MM.1S (cell line): ENCODE measurements around the gene ADAM10.

Experiments used
- DNase-seq: peaks from one replicate; pipeline ENCODE4 v3.0.0-alpha.2; 2015
- H2AFZ ChIP-seq: fragments of 300-600 bp; sonication (generic); 2 replicates; pipeline ENCODE4 v1.6.0; 2016; ENCODE audit warnings: antibody characterized with exemption, low read length
- H3F3A ChIP-seq: fragments of 300-600 bp; sonication (generic); 2 replicates; pipeline ENCODE4 v1.6.1; 2016; ENCODE audit warnings: mild to moderate bottlenecking, antibody characterized with exemption, low read length, moderate library complexity, mixed read lengths; ENCODE audit not compliant: insufficient read depth
- H3K27ac ChIP-seq: fragments of 300-600 bp; sonication (generic); 2 replicates; pipeline ENCODE4 v1.5.1; 2016; ENCODE audit warnings: mild to moderate bottlenecking, low read length
- H3K27me3 ChIP-seq: fragments of 300-600 bp; sonication (generic); replicated peaks from 2 replicates; pipeline ENCODE4 v1.6.0; 2016; ENCODE audit warnings: low read length; ENCODE audit not compliant: insufficient read depth
- H3K36me3 ChIP-seq: fragments of 300-600 bp; sonication (generic); replicated peaks from 2 replicates; pipeline ENCODE4 v1.6.1; 2016; ENCODE audit warnings: mild to moderate bottlenecking, low read length, mixed read lengths; ENCODE audit not compliant: insufficient read depth
- H3K4me1 ChIP-seq: fragments of 300-600 bp; sonication (generic); 2 replicates; pipeline ENCODE4 v1.6.1; 2016; ENCODE audit warnings: low read length, mixed read lengths
- H3K4me2 ChIP-seq: fragments of 300-600 bp; sonication (generic); 2 replicates; pipeline ENCODE4 v1.6.0; 2016; ENCODE audit warnings: low read depth, low read length
- H3K4me3 ChIP-seq: fragments of 300-600 bp; sonication (generic); 2 replicates; pipeline ENCODE4 v1.5.1; 2016; ENCODE audit warnings: low read length, mixed read lengths
- H3K79me2 ChIP-seq: fragments of 300-600 bp; sonication (generic); 2 replicates; pipeline ENCODE4 v1.6.1; 2016; ENCODE audit warnings: mixed run types, low read length, mixed read lengths
- H3K9ac ChIP-seq: fragments of 300-600 bp; sonication (generic); 2 replicates; pipeline ENCODE4 v1.6.1; 2016; ENCODE audit warnings: low read length, mixed read lengths
- H3K9me2 ChIP-seq: fragments of 300-600 bp; sonication (generic); replicated peaks from 2 replicates; pipeline ENCODE4 v1.6.1; 2016; ENCODE audit warnings: mild to moderate bottlenecking, low read length, mixed read lengths; ENCODE audit not compliant: insufficient read depth
- H3K9me3 ChIP-seq: fragments of 300-600 bp; sonication (generic); replicated peaks from 2 replicates; pipeline ENCODE4 v1.6.1; 2016; ENCODE audit warnings: mild to moderate bottlenecking, low read length, mixed read lengths; ENCODE audit not compliant: insufficient read depth
- H4K20me1 ChIP-seq: fragments of 300-600 bp; sonication (generic); 2 replicates; pipeline ENCODE4 v1.6.1; 2016; ENCODE audit warnings: mild to moderate bottlenecking, low read length, moderate library complexity, mixed read lengths; ENCODE audit not compliant: insufficient read depth
- CTCF ChIP-seq: fragments of 300-600 bp; sonication (generic); IDR thresholded peaks from 2 replicates; pipeline ENCODE4 v1.5.1; 2016; ENCODE audit warnings: antibody characterized with exemption, low read length, mixed read lengths
- EZH2 ChIP-seq: fragments of 300-600 bp; sonication (generic); optimal IDR thresholded peaks from 2 replicates; pipeline ENCODE3; 2017; ENCODE audit warnings: low read depth, mild to moderate bottlenecking, antibody characterized with exemption, low read length, mixed read lengths
- EZH2phosphoT487 ChIP-seq: fragments of 300-600 bp; sonication (generic); IDR thresholded peaks from 2 replicates; pipeline ENCODE4 v1.6.1; 2018; ENCODE audit warnings: antibody characterized with exemption, low read length

Gene ADAM10

GRCh38 chr15:58699769-58700168 is 49.7 kb downstream of the ADAM10 start:
- DNase-seq: peak; percentile 8
- H3F3A ChIP-seq: 0 out of 2 replicates have a peak, but pooled peaks cover 6% of the 10 kb centered on the region
- peaks cover 99% of the 10 kb centered on the region for H3K79me2 ChIP-seq
- TF ChIP-seq CTCF (no peak), EZH2phosphoT487 (no peak), EZH2 (no peak)
- no peak overlapping the region for H3K4me3 ChIP-seq
- H3K27ac ChIP-seq: no peak overlapping the region
- no peak overlapping the region for H3K9ac ChIP-seq
- no peaks in the 10 kb centered on the region for H3K9me3 ChIP-seq
- no peak overlapping the region for H3K4me2 ChIP-seq
- H4K20me1 ChIP-seq: peaks cover 7% of the 10 kb centered on the region
- no peaks in the 10 kb centered on the region for H3K27me3 ChIP-seq
- peaks cover 14% of the 10 kb centered on the region; the same call in 1 of the 2 replicates for H3K36me3 ChIP-seq
- no peaks in the 10 kb centered on the region for H3K9me2 ChIP-seq
- H2AFZ ChIP-seq: no peak overlapping the region
- H3K4me1 ChIP-seq: peaks cover 19% of the 10 kb centered on the region

DNA sequence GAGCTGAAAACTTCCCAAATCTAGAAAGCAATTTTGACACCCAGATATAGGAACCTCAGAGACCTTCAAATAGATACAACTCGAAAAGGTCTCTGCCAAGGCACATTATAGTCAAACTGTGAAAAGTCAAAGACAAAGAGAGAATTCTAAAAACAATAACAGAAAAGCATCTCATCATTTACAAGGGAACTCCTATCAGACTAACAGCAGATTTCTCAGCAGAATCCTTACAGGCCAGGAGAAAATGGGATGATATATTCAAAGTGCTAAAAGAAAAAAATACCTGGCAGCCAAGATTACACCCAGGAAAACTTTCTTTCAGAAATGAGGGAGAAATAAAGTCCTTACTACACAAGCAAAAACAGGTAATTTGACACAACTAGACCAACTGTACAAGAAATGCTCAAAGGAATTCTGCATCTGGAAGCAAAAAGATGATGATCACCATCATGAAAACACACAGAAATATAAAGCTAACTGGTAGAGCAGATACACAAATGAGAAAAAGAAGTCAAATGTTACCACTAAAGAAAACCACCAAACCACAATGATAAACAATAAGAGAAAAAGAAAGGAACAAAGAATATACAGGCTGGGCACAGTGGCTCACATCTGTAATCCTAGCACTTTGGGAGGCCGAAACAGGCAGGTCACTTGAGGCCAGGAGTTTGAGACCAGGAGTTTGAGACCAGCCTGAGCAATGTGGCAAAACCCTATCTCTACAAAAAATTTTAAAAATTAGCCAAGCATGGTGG is 50.4 kb downstream of the ADAM10 start:
- no peak for TF ChIP-seq CTCF
- TF ChIP-seq EZH2: no peak
- TF ChIP-seq EZH2phosphoT487: no peak
- H3K27ac ChIP-seq: no peak overlapping the region
- H3K9ac ChIP-seq: no peak overlapping the region
- 0 out of 2 replicates have a peak, but pooled peaks cover 6% of the 10 kb centered on the region for H3F3A ChIP-seq
- H4K20me1 ChIP-seq: peaks cover 7% of the 10 kb centered on the region
- no peak overlapping the region for H3K4me2 ChIP-seq
- peaks cover 19% of the 10 kb centered on the region for H3K4me1 ChIP-seq
- H3K27me3 ChIP-seq: no peaks in the 10 kb centered on the region
- no peaks in the 10 kb centered on the region for H3K9me3 ChIP-seq
- H3K4me3 ChIP-seq: no peak overlapping the region
- peaks cover 99% of the 10 kb centered on the region for H3K79me2 ChIP-seq
- DNase-seq: peak; percentile 21
- no peak overlapping the region for H2AFZ ChIP-seq
- peaks cover 16% of the 10 kb centered on the region; the same call in 1 of the 2 replicates for H3K36me3 ChIP-seq
- no peaks in the 10 kb centered on the region for H3K9me2 ChIP-seq

- peaks cover 100% of the 10 kb centered on the region for H3K79me2 ChIP-seq
- no peaks in the 10 kb centered on the region for H3K9me2 ChIP-seq
- H2AFZ ChIP-seq: no peak overlapping the region
- H3K27ac ChIP-seq: no peak overlapping the region
- no peaks in the 10 kb centered on the region for H3K9me3 ChIP-seq
- H3K9ac ChIP-seq: no peak overlapping the region
- 0 out of 2 replicates have a peak, but pooled peaks cover 6% of the 10 kb centered on the region for H3F3A ChIP-seq
- H4K20me1 ChIP-seq: peaks cover 7% of the 10 kb centered on the region
- no peaks in the 10 kb centered on the region for H3K27me3 ChIP-seq
- no peak overlapping the region for H3K4me3 ChIP-seq
- H3K4me2 ChIP-seq: no peak overlapping the region
- TF ChIP-seq EZH2phosphoT487 (no peak), CTCF (no peak), EZH2 (no peak)
- H3K4me1 ChIP-seq: peaks cover 14% of the 10 kb centered on the region
- peaks cover 16% of the 10 kb centered on the region; the same call in 1 of the 2 replicates for H3K36me3 ChIP-seq
- DNase-seq: no peak
Observed at GRCh38 chr15:58697220-58697619, 52.3 kb downstream of the ADAM10 start.
